GM12878 (cell line): ENCODE measurements around the gene HHAT. TPM values are rescaled to one million over a fixed set of nuclear protein-coding genes. Genes with fewer than 3 reads are reported as not detected.

Experiments used
- CHD2 ChIP-seq: IDR thresholded peaks from 2 replicates; pipeline ENCODE4 v1.6.1; 2011; ENCODE audit warnings: low read depth, low read length, improper control_type of control experiment, borderline replicate concordance
- HSF1 ChIP-seq: fragments of 150-350 bp; IDR thresholded peaks from 2 replicates; pipeline ENCODE4 v1.6.1; 2014; ENCODE audit warnings: mild to moderate bottlenecking, low read depth, low read length
- IRF5 ChIP-seq: fragments of 450-650 bp; IDR thresholded peaks from 2 replicates; pipeline ENCODE4 v1.6.1; 2017; ENCODE audit warnings: borderline replicate concordance
- PRDM15 ChIP-seq: fragments of 450-650 bp; formaldehyde crosslinking; IDR thresholded peaks from 2 replicates; pipeline ENCODE4 v1.4.0; 2020; ENCODE audit warnings: mild to moderate bottlenecking, moderate library complexity
- RCOR1 ChIP-seq: conservative IDR thresholded peaks from 2 replicates; pipeline ENCODE4 v1.6.1; 2012; ENCODE audit warnings: low read depth, low read length, improper control_type of control experiment
- STAT3 ChIP-seq: IDR thresholded peaks from 2 replicates; pipeline ENCODE4 v1.6.1; 2011; ENCODE audit warnings: low read depth, low read length, improper control_type of control experiment
- ZBTB40 ChIP-seq: fragments of 450-650 bp; IDR thresholded peaks from 2 replicates; pipeline ENCODE4 v1.6.1; 2016; ENCODE audit warnings: mild to moderate bottlenecking, moderate library complexity, borderline replicate concordance
- ZNF217 ChIP-seq: fragments of 450-650 bp; IDR thresholded peaks from 2 replicates; pipeline ENCODE4 v1.6.1; 2017; ENCODE audit warnings: antibody characterized with exemption, mild to moderate bottlenecking
- ZSCAN29 ChIP-seq: fragments of 450-650 bp; IDR thresholded peaks from 2 replicates; pipeline ENCODE4 v1.6.1; 2017; ENCODE audit warnings: mild to moderate bottlenecking, moderate library complexity
- polyA plus RNA-seq, 11 experiments: library from polyadenylated mRNA; depleted of rRNA in 4 of 11; unstranded in 6 of 11; stranded (reverse) in 5 of 11; fragments of >200 nt; fragmentation: Nextera tagmentation in 4 of 11; fragmentation: Illumina TruSeq in 1 of 11; extraction: Ambion mirVana in 4 of 11; extraction: Trizol in 1 of 11; gene quantifications; 1 replicate in 1 of 11; 2 replicates in 10 of 11; pipeline versions ENCODE4 v1.2.1 to v1.2.3, GENCODE V29; 2011 to 2016; ENCODE audit warnings: inconsistent platforms in 2 of 11, missing spikeins in 2 of 11, low read depth in 1 of 11
- total RNA-seq, 4 experiments: library from RNA; depleted of rRNA in 3 of 4; stranded (reverse); fragments of >200 nt in 3 of 4; fragmentation: Illumina TruSeq in 1 of 4; extraction: Trizol in 1 of 4; gene quantifications; 2 replicates each; pipeline versions ENCODE4 v1.2.1 to v1.2.3, GENCODE V29; 2013 to 2021
- TF ChIP-seq, protein P1 (sequence below): fragments of 450-650 bp; formaldehyde crosslinking; IDR thresholded peaks from 2 replicates; pipeline ENCODE4 v1.5.0; 2022; ENCODE audit warnings: mild to moderate bottlenecking, missing genetic modification characterization
- TF ChIP-seq, protein P2 (sequence below): IDR thresholded peaks from 2 replicates; pipeline ENCODE4 v1.6.1; 2011; ENCODE audit warnings: borderline replicate concordance, low read depth, mild to moderate bottlenecking, moderate library complexity, mixed read lengths, low read length; ENCODE audit not compliant: insufficient read depth; ENCODE audit errors: extremely low read length

The HHAT gene
- total and polyA plus RNA-seq, 10 of the 15 experiments (the other 5 are each of a cell fraction or from before 2014, with no cell fraction given), result 1.2 to 37.6 (median 2.6) TPM

- TF ChIP-seq IRF5 (no peak), ZSCAN29 (no peak), STAT3 (no peak), PRDM15 (no peak), CHD2 (no peak), RCOR1 (no peak), HSF1 (no peak), ZBTB40 (no peak), ZNF217 (no peak)
- TF ChIP-seq, protein P1, sequence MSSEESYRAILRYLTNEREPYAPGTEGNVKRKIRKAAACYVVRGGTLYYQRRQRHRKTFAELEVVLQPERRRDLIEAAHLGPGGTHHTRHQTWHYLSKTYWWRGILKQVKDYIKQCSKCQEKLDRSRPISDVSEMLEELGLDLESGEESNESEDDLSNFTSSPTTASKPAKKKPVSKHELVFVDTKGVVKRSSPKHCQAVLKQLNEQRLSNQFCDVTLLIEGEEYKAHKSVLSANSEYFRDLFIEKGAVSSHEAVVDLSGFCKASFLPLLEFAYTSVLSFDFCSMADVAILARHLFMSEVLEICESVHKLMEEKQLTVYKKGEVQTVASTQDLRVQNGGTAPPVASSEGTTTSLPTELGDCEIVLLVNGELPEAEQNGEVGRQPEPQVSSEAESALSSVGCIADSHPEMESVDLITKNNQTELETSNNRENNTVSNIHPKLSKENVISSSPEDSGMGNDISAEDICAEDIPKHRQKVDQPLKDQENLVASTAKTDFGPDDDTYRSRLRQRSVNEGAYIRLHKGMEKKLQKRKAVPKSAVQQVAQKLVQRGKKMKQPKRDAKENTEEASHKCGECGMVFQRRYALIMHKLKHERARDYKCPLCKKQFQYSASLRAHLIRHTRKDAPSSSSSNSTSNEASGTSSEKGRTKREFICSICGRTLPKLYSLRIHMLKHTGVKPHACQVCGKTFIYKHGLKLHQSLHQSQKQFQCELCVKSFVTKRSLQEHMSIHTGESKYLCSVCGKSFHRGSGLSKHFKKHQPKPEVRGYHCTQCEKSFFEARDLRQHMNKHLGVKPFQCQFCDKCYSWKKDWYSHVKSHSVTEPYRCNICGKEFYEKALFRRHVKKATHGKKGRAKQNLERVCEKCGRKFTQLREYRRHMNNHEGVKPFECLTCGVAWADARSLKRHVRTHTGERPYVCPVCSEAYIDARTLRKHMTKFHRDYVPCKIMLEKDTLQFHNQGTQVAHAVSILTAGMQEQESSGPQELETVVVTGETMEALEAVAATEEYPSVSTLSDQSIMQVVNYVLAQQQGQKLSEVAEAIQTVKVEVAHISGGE, result no peak
- TF ChIP-seq, protein P2, sequence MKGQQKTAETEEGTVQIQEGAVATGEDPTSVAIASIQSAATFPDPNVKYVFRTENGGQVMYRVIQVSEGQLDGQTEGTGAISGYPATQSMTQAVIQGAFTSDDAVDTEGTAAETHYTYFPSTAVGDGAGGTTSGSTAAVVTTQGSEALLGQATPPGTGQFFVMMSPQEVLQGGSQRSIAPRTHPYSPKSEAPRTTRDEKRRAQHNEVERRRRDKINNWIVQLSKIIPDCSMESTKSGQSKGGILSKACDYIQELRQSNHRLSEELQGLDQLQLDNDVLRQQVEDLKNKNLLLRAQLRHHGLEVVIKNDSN, result no peak
Measured at GRCh38 chr1:210437781-210438180, 109.1 kb downstream of the HHAT start (continued).
